Peyer's patch (tissue), 4 donors: ENCODE results near the gene MAN1A2.

Source experiments
- CTCF ChIP-seq, 6 experiments: fragments of 450-650 bp in 4 of 6; fragments of 200-600 bp in 2 of 6; sonication (generic) in 1 of 6; IDR thresholded peaks; one replicate each; pipeline ENCODE4 v1.5.1; 2017 to 2019; ENCODE audit warnings: antibody characterized with exemption in 6 of 6, mild to moderate bottlenecking in 3 of 6, moderate library complexity in 1 of 6
- POLR2A ChIP-seq, 2 donors: fragments of 450-650 bp; IDR thresholded peaks; one replicate each; pipeline ENCODE4 v1.5.1; 2017; ENCODE audit warnings: antibody characterized with exemption in 2 of 2, mild to moderate bottlenecking in 2 of 2, moderate library complexity in 2 of 2

- no peak for TF ChIP-seq CTCF (IDR thresholded peaks at IDR 0.05)
- TF ChIP-seq POLR2A (IDR thresholded peaks at IDR 0.05) = no peak
Measured at GRCh38 chr1:117387060-117387633, 19.9 kb downstream of the MAN1A2 start.
